Activated CD8-positive, alpha-beta memory T cell treated with anti-CD3 and anti-CD28 coated beads, Interleukin-2, amount 50 U/mL, for 4 hours (primary cell): ENCODE measurements around the gene POTEM.
"Not testable (repeated sequence)": the region's sequence is repeated elsewhere in the genome, so short reads cannot be mapped to it uniquely, and the experiment has no call there.

Source experiments
- DNase-seq: peaks from one replicate; pipeline ENCODE4 v3.0.0-alpha.2; 2020

Gene POTEM

DNA sequence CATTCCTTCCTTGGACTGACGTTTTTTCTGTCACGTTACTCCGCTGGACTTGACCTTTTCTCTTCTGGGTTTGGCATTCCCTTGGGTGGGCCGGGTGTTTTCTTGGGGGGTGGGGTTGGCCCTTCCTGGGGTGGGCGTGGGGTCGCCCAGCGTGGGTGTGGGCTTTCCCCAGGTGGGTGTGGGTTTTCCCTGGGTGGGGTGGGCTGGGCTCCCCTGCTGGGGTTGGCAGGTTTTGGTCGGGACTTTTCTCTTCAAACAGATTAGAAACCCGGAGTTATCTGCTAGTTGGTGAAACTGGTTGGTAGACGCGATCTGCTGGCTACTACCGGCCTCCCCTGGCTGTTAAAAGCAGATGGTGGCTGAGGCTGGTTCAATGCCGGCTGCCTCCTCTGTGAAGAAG is at the start of gene POTEM:
Gene POTEM (plus strand): TSS at position 301 of the 400 bp plus-strand sequence. CDS start 52 bp downstream, at position 353.
- DNase-seq: not testable (repeated sequence)

DNA sequence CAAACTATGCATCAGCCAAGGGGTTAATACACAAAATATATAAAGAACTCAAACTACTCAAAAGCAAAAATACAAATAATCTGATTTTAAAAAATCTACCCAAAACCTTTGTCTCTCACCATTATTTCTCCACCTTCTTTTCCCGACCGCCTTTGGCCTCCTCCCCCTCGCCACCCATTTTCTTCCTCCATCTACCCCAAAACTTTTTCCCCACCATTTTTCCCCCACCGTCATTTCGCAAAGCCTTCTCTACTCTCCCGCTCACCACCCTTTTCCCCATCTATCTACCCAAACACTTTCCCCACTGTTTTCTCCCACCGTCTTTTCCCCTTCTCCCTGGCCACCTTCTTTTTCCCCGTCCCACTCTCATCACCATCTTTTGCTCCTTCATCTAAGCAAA is 48.9 kb upstream of the POTEM start:
- not testable (repeated sequence) for DNase-seq

DNA sequence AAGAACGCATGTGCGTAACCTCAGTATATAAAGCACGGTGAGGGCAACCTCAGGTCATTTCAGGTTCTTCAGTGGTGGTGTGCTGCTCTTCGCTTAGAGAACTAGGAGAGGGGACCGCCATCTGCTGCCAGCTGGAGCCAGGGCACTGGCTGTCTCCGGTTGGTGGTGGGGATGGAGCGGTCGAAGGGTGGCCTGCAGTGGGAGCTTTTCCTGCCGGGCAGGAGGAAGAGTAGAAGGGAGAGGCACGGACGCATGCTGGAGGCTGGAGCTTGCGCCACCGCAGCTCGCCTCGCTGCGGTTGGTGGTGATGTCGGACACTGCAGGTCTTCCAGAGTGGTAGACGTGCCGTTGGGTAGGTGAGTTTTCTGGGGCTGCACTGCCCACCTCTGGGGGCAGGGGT is 47.2 kb upstream of the POTEM start:
- DNase-seq: not testable (repeated sequence)

DNA sequence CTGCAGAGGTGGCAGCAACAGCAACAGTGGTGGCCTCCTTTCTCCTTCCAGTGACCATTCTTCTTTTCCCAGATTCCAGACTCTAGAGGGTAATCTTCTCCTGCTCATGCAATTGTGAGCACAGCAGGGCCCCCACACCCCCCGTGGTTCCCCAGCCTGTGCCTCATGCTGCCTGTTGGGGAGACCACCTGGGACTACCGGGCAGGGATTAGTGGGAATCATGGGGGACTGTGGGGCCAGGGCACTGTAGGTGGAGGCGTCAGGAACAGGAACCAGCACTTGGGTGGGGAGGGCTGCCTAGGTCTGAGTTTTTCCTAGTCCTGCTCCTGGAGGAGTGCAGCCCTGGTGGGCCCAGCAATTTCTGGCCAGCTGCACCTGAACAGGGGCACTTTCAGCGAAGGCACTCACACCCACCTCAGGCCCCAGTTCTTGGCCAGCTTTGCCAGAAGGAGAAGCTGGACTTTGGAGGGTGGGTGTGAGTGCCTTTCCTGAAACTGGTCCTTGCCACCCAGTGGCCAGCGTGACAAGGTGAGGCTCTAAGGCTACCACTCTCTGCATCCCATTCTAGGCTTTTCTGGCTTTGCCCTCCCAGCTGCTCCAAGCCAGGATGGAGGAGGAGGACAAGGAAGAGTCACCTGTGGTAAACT is 46.1 kb upstream of the POTEM start:
- not testable (repeated sequence) for DNase-seq

DNA sequence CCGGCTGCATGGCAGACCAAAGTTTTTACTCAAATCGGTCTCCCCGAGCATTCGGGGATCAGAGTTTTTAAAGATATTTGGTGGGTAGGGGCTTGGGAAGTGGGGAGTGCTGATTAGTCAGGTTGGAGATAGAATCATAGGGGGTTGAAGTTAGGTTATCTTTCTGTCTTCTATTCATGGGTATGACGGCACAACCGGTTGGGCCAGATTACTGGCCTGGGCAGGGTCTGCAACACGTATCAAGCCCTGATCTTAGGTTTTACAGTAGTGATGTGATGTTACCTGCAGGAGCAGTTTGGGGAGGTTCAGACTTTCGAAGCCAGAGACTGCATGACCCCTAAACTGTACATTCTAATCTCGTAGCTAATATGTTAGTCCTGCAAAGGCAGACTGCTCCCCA is 30.4 kb upstream of the POTEM start:
- not testable (repeated sequence) for DNase-seq

DNA sequence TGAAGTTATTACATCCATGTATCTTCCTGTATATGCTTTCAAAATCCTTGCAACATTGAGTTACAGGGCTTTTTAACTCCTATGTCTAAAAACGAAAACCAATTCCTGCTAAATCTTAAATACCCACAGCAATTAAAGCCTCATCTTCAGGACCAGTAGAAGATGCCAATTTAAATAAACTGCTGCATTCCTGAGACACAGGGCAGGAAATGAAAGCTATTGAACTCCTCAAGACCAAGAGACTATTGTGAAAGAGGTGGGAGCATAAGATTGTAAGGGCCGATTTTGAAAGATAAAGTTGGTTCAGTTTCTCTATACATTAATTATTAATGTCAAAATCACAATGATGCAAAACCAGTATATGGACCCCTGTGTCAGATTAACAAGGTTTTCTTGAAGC is 28.5 kb upstream of the POTEM start:
- DNase-seq: not testable (repeated sequence)

DNA sequence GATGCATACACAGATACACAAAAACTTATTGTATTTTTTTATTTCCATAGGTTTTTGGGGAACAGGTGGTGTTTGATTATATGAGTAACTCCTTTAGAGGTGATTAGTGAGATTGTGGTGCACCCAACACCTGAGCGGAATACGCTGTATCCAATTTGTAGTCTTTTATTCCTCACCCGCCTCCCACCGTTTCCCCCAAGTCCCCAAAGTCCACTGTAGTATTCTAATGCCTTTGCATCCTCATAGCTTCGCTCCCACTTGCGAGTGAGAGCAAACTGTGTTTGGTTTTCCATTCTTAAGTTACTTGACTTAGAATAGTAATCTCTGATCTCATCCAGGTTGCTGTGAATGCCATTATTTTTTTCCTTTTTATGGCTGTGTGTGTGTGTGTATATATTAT is 17.3 kb upstream of the POTEM start:
- DNase-seq: not testable (repeated sequence)

DNA sequence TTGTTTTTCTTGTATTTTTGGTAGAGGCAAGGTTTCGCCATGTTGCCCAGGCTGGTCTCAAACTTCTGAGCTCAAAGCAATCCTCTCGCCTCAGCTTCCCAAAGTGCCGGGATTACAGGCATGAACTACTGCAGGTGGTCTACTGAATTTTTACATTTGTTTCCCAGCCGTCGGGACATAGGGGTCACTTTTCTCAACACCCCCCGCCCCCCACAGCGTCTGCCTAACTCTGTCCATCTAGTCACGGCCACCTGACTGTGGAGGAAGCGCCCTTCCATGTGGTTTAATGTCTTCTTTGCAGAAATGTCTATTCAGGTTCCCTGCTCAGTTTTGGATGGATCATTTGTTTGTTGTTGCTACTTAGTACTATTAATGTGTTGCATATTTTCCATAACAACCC is 14.1 kb upstream of the POTEM start:
- DNase-seq: not testable (repeated sequence)

DNA sequence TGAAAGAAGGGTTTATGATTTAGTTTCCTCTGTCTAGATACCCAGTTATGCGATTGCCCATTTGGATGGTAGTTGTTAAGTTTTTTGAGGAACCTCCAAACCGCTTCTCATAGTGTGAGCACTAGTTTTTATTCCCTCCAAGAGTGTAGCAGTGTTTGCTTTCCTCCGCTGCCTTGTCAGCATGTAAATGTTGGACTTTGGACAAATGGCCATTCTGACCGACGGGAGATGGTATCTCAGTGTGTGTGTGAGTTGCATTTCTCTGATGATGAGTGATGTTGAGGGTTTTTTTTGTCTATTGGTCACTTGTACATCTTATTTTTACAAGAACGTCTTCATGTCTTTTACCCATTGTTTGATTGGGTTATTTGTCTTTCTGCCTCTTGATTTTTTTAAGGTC is 11.4 kb upstream of the POTEM start:
- DNase-seq: not testable (repeated sequence)

DNA sequence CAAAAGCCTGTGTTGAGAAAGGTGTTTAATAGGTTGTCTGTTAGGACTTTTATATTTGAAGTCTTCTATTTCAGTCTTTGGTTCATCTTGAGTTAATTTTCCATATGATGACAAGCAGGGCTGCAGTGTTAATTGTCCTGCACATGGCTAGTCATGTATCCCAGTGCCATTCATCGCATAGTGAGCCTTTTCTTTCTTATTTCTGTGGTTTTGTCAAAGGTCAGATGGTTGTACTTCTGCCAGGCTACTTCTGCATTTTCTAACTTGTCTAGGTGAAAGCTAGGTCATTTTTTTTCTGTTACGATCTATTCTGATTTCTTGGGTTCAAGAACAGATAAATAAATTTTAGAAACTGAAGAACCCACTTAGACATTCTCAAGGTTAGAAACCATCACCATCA is 5.7 kb upstream of the POTEM start:
- not testable (repeated sequence) for DNase-seq

DNA sequence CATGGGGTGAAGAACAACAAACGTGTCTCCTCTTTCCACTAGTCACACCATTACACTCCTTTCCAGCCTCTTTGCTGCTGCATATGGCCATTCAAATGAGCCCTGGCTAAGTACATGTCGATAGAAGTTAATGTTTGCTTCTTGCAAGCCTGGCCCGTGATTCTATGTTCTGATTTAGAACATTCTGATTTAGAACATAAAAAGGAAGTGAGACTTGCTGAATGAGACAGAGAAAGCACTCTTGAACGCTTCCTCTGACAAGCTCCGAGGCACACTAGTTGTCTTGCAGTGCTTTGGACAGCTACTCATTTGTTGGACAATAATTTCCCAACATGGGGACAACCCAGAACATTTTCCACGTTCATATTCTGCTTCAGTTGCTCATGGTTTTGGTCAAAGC is 5.1 kb upstream of the POTEM start:
- not testable (repeated sequence) for DNase-seq

DNA sequence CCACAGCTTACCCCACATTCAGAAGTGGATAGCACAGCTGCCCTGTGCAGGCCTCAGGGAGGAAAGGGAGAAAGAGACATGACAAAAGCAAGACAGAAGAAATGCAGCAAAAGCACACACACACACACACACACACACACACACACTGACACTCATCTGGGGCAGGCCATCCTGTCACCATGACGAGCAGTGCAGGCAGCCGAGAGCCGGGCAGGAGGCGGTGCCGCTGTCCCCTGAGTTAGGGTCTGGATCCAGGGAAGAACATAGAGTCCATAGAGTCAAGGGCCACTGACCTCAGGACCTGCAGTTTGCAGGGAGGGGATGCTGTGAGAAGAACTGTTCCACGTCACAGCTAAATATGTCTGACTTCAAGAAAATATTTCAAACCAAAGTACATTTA is 4.0 kb upstream of the POTEM start:
- DNase-seq: not testable (repeated sequence)

DNA sequence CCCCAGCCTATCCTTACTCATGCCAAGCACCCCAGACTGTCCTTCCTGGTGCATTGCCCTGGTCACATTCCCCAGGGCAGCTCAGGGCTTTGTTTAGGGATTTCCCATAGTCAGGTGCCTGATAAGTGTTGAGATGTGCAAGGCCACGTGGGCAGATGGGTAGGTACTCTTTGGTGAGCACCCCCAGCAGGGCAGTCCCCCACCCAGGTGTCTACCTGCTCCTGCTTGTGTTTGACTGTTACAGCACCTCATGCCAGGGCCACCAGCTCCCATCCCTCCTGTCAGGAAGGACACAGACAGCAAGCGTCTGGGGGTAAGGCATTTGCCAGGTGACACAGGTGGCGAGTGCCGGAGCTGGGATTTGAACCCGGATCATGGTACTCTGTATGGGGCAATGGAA is 2.4 kb upstream of the POTEM start:
- not testable (repeated sequence) for DNase-seq

DNA sequence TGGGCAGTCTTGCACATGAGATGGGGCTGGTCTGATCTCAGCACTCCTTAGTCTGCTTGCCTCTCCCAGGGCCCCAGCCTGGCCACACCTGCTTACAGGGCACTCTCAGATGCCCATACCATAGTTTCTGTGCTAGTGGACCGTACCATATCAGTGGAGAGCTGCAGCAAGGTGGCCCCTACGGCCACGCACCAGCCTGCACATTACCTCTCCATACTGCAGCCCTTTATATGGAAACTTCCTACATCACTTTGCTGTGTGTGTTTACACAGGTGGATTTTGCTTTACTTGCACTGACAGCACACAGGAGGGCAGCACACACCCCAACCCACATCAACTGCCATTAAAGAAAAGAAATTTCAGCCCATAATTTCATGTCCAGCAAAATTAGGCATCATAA is 35.3 kb downstream of the POTEM start:
- not testable (repeated sequence) for DNase-seq

DNA sequence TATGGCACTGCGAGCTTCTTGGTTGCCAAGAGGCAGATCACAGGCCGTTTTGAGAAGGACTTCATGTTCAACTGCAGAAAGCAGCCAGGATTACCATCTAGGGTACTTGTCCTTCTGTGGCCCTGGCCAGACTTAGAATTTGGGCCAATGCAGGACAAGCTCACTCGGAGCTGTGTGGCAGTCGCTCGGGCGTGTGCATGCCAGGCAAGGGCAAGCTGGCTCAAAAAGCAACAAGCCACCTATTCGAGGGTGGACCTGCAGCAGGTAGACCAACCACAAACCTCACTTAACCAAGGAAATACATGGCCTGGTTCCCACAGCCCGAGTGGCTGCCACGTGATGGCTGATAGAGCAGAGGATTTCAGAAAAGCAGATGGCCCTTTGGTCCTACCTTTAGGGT is 39.3 kb downstream of the POTEM start:
- not testable (repeated sequence) for DNase-seq

DNA sequence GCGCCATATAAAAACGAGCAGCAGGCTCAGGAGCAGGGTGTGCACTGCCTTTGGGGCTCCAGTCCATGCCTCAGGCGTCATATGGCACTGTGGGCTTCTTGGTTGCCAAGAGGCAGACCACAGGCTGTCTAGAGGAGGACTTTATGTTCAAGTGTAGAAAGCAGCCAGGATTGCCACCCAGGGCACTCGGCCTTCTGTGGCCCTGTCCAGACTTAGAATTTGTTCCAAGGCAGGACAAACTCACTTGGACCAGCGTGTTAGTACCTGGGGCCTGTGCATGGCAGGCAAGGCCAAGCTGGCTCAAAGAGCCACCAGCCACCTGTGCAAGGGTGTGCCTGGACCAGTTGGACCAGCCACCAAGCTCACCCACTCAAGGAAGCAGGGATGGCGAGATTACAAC is 40.4 kb downstream of the POTEM start:
- DNase-seq: not testable (repeated sequence)

DNA sequence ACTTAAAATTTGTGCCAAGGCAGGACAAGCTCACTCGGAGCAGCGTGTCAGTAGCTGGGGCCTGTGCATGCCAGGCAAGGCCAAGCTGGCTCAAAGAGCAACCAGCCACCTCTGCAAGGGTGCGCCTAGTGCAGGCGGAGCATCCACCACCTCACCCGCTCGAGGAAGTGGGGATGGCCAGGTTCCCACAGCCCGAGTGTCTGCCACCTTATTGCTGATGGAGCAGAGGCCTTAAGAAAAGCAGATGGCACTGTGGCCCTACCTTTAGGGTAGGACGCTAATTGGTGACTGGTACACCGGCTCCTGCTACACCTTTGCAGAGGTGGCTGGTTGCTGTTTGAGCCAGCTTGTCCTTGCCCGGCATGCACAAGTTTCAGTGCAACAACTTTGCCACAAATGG is 43.8 kb downstream of the POTEM start:
- not testable (repeated sequence) for DNase-seq

DNA sequence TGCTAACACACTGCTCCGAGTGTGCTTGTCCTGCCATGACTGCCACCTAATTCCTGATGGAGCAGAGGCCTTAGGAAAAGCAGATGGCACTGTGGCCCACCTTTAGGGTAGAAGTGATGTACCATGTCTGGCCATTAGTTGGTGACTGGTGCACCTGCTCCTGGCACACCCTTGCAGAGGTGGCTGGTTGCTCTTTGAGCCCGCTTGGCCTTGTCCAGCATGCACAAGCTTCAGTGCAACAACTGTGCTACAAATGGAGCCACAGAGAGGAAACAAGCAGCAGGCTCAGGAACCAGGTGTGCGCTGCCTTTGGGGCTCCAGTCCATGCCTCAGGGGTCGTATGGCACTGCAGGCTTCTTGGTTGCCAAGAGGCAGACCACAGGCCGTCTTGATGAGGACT is 44.5 kb downstream of the POTEM start:
- not testable (repeated sequence) for DNase-seq

DNA sequence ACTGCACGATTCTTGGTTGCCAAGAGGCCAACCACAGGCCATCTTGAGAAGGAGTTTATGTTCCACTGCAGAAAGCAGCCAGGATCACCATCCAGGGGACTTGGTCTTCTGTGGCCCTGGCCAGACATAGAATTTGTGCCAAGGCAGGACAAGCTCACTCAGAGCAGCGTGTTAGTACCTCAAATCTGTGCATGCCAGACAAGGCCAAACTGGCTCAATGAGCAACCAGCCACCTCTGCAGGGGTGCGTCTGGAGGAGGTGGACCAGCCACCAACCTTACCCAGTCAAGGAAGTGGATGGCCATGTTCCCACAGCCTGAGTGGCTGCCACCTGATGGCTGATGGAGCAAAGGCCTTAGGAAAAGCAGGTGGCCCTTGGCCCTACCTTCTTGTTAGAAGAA is 48.0 kb downstream of the POTEM start:
- DNase-seq: not testable (repeated sequence)

DNA sequence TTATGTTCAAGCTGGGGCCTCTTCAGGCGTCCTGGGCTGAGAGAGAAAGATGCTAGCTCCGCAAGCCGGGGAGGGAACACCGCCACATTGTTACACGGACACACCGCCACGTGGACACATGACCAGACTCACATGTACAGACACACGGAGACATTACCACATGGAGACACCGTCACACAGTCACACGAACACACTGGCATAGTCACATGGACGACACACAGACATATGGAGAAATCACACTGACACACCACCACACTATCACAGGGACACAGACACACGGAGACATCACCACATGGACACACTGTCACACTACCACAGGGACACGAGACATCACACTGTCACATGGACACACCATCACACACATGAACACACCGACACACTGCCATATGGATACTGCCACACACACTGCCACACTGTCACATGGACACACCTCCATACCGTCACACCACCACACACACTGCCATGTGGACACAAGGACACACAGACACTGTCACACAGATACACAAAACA is 57.9 kb downstream of the POTEM start:
- not testable (repeated sequence) for DNase-seq

DNA sequence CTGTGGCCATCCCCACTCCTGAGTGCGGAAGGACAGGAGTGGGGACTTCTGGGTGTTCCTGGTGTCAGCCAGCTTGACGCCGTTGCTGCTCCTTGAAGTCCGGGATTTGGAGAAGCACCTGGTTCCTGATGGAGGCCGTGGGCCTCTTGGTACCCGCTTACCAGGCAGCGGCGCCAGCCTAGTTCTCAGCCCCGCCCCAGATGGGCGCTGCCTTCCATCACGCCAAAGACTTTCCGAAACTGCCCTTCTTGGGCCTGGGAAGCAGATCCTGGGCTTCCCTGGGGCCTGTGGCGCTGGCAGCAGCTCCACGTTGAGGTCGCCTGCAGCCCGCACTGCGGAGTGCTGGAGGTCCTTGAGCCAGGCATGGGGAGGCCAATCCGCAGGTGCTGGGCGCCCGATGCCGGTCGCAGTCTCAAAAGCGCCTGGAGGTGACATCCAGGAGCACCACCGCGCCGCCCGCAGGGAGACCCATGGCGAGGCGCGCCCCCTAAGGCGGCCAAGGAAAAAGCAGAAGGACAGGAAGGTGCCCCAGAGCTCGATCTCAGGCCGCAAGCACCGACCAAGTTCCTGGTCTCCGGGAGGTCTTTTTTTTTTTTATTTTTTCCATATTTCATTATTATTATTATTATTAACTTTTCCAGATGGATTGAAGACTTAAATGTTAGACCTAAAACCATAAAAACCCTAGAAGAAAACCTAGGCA is 59.6 kb downstream of the POTEM start:
- DNase-seq: not testable (repeated sequence)

DNA sequence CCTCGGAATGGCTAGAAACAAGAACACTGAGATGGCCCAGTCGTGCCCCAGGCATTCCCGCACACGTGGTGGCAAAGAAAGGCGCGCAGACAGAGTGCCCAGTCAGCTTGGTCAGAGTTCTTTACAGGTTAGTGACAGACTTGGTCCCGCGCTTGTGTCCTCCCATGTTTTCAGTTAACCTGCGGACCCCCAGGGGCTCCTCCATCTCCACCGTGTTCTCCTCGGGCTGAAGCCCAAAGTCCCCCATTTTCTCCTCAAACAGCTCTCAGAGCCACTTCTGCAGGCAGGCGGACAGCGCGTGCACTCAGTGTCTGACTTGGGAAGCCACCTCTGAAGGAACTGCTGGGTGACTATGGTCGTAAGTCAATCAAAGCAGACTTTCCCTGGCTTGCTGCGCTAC is 60.7 kb downstream of the POTEM start:
- not testable (repeated sequence) for DNase-seq

DNA sequence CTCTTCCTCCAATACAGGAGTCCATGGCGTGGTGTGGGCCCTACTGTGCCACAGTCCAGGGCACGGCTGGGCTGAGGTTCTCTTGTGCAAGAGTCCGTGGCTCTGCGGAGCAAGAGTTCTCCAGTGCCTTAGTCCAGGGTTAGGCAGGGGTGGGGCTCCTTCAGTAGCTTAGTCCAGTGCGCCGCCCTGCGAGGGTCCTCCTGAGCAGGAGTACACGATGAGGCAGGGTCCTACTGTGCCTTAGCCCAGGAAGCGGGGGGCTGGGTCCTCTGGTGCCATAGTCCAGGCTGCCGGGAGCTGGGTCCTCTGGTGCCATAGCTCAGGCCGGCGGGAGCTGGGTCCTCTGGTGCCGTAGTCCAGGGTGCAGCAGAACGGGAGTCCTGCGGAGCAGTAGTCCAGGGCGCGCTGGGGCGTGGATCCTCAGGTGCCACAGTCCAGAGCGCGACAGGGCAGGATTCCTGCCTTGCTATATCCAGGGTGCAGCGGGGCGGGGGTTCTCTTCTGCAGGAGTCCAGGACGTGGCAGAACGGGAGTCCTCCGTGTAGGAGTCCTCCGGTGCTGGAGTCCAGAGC is 69.7 kb downstream of the POTEM start:
- not testable (repeated sequence) for DNase-seq
